Measurements from ENCODE around the gene ATP11B.

ATP11B gene

GRCh38 chr3:182765287-182765686 is 28.0 kb upstream of the ATP11B start:
- TF ChIP-seq CTCF (conservative IDR thresholded peaks at IDR 0.05; ENCODE audit: low read depth) = no peak
- no peak for DNase-seq (ENCODE audit: low spot score)
- ChIA-PET CTCF (no interaction called here), POLR2A (ENCODE audit: low non-redundant PET) (no interaction called here)
- no peak overlapping the region for H3K27ac ChIP-seq

- ChIA-PET CTCF (no interaction called here), POLR2A (ENCODE audit: low non-redundant PET) (no interaction called here)
- DNase-seq (ENCODE audit: low spot score) = no peak
- no peak overlapping the region for H3K27ac ChIP-seq
- TF ChIP-seq CTCF (conservative IDR thresholded peaks at IDR 0.05; ENCODE audit: low read depth) = no peak
Measured at GRCh38 chr3:182766099-182766498, 27.2 kb upstream of the ATP11B start.

- no peak for DNase-seq (ENCODE audit: low spot score)
- ChIA-PET CTCF (no interaction called here), POLR2A (ENCODE audit: low non-redundant PET) (no interaction called here)
- H3K27ac ChIP-seq = no peak overlapping the region
- no peak for TF ChIP-seq CTCF (conservative IDR thresholded peaks at IDR 0.05; ENCODE audit: low read depth)
Measured at GRCh38 chr3:182768413-182768812, 24.9 kb upstream of the ATP11B start.

GRCh38 chr3:182769673-182770072 is 23.6 kb upstream of the ATP11B start:
- no peak overlapping the region for H3K27ac ChIP-seq
- ChIA-PET CTCF (no interaction called here), POLR2A (ENCODE audit: low non-redundant PET) (no interaction called here)
- DNase-seq (ENCODE audit: low spot score) = no peak
- no peak for TF ChIP-seq CTCF (conservative IDR thresholded peaks at IDR 0.05; ENCODE audit: low read depth)

GRCh38 chr3:182782149-182782548 is 11.2 kb upstream of the ATP11B start:
- CTCF ChIA-PET = interaction anchor here (0.7 kb wide), 1 partner anchor 109 kb away, joined by 4 read pairs; no protein-coding TSS in a partner anchor
- H3K27ac ChIP-seq = no peak overlapping the region
- TF ChIP-seq CTCF (conservative IDR thresholded peaks at IDR 0.05; ENCODE audit: low read depth) = no peak
- POLR2A ChIA-PET (ENCODE audit: low non-redundant PET) = no interaction called here
- DNase-seq (ENCODE audit: low spot score) = no peak

GRCh38 chr3:182783106-182783505 is 10.2 kb upstream of the ATP11B start:
- TF ChIP-seq CTCF (conservative IDR thresholded peaks at IDR 0.05; ENCODE audit: low read depth) = no peak
- DNase-seq (ENCODE audit: low spot score) = no peak
- CTCF ChIA-PET = no interaction called here
- no peak overlapping the region for H3K27ac ChIP-seq
- POLR2A ChIA-PET (ENCODE audit: low non-redundant PET) = no interaction called here

- no peak overlapping the region for H3K27ac ChIP-seq
- TF ChIP-seq CTCF (conservative IDR thresholded peaks at IDR 0.05; ENCODE audit: low read depth) = no peak
- no peak for DNase-seq (ENCODE audit: low spot score)
- ChIA-PET POLR2A (ENCODE audit: low non-redundant PET) (no interaction called here), CTCF (no interaction called here)
Measured at GRCh38 chr3:182784542-182784941, 8.8 kb upstream of the ATP11B start.
